Measurements from ENCODE around the gene CCDC142.

The CCDC142 gene, protein sequence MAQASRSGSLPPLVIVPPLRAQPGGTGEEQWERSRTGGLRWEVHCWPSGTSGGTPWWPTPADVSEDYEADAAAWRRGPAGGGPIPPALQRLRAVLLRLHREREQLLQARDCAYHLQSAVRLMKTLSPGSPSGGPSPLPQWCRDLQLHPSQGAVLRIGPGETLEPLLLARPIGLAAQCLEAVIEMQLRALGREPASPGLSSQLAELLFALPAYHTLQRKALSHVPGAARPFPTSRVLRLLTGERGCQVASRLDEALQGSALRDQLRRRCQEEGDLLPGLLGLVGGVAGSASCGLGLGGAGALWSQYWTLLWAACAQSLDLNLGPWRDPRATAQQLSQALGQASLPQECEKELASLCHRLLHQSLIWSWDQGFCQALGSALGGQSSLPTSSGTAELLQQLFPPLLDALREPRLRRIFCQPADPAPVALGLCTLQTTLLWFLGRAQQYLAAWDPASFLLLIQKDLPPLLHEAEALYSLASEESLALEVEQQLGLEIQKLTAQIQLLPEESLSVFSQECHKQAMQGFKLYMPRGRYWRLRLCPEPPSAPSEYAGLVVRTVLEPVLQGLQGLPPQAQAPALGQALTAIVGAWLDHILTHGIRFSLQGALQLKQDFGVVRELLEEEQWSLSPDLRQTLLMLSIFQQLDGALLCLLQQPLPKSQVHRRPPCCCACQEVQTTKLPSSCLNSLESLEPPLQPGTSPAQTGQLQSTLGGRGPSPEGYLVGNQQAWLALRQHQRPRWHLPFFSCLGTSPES

DNA sequence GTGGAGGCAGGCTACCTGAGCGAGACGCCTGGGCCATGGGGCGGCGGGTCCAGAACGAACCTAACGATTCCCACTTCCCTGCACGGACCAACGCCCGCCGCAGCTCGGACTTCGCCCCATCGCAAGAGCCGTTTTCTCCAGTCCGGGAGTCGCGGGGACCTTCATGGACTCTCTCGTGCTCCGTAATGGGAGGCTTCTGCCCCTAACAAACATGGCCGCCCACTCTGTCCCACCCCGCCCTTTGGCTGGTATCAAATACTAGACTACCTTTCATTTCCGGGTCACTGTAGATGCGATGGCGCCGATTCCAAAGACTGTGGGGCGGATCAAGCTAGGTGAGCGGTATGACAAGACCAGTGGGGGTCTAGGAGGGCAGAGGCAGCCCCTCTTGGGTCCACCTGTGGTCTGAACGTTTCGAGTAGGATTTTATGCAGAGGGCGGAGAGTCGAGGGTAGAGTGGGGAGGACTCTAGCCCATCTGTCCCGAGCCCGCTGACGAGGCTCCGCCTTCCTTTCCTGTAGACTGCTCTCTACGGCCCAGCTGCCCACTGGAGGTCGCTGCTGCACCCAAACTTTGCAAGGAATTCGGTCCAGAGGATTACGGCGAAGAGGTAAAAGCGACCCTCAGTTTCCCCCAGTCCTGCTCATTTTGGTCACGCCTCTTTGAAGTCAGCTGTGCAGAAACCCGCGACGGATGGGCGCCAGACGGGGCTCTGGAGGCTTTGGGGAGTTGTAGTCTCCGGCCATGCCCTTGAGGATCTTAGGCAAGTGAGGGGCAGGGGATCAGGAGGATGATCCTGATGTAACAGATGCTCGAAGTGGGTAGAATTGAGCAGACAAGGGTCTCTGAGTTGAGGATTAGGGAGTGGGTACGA is at the start of gene CCDC142, which contains the start of gene TTC31:
Gene CCDC142, minus strand, starts transcription at position 198 of the 874 bp plus-strand sequence. Its CDS starts 161 bp downstream, at position 37.
Gene TTC31, plus strand, starts transcription at position 281 of the 874 bp plus-strand sequence. Its CDS starts 15 bp downstream, at position 296.
- DNase-seq, result peak; percentile 94

DNA sequence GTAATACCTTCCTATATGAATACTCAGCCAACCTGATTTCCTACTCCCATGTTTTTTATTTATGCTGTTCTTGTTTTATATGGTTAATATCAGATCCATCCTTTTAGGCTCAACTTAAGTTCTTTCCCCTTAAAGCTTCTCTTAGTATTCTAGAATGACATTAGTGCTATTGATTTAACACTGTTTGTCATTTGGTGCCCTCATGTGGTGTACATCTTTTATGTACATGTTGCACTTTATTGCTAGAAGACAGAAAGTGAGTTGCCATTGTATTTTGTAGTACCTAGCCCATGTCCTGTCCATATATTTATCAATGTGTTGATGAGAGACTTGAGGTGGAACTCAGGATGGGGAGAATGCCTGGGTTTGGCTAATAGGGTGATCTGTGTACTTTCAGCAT is 49.4 kb upstream of the CCDC142 start:
- DNase-seq, result no peak

DNA sequence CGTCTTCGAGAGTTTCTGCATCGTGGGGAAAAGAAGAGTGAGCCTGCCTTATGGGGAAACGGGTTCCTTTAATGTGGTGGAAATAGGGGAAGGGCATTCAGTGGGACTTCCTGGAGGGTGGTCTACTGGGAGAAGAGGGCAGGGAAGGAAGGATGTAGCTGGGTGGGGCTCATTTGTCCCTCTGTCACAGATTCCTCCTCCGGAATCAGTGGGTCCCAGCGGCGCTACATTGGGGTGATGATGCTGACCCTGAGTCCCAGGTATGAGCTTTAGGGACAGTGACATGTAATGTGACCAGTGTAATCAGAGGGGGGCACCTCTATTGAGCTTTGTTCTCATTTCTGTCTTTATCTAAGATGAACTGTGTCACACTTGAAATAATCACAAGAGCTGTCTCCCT is 48.9 kb upstream of the CCDC142 start:
- DNase-seq, result no peak

DNA sequence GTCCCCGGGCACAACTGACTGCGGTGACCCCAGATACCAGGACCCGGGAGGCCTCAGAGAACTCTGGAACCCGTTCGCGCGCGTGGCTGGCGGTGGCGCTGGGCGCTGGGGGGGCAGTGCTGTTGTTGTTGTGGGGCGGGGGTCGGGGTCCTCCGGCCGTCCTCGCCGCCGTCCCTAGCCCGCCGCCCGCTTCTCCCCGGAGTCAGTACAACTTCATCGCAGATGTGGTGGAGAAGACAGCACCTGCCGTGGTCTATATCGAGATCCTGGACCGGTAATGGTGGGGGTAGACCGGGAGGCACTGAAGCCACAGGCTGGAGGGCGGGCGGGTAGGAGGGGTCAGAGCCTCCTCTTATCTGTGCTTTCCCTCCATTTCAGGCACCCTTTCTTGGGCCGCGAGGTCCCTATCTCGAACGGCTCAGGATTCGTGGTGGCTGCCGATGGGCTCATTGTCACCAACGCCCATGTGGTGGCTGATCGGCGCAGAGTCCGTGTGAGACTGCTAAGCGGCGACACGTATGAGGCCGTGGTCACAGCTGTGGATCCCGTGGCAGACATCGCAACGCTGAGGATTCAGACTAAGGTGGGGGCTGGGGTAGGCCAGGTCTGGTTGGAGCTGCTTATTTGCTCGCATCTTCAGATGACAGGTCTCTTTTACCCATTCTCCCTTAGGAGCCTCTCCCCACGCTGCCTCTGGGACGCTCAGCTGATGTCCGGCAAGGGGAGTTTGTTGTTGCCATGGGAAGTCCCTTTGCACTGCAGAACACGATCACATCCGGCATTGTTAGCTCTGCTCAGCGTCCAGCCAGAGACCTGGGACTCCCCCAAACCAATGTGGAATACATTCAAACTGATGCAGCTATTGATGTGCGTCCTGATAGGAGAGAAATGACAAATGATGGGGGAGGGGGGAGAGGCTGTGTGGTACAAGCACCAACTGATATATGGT is 47.7 kb upstream of the CCDC142 start:
- no peak for DNase-seq

DNA sequence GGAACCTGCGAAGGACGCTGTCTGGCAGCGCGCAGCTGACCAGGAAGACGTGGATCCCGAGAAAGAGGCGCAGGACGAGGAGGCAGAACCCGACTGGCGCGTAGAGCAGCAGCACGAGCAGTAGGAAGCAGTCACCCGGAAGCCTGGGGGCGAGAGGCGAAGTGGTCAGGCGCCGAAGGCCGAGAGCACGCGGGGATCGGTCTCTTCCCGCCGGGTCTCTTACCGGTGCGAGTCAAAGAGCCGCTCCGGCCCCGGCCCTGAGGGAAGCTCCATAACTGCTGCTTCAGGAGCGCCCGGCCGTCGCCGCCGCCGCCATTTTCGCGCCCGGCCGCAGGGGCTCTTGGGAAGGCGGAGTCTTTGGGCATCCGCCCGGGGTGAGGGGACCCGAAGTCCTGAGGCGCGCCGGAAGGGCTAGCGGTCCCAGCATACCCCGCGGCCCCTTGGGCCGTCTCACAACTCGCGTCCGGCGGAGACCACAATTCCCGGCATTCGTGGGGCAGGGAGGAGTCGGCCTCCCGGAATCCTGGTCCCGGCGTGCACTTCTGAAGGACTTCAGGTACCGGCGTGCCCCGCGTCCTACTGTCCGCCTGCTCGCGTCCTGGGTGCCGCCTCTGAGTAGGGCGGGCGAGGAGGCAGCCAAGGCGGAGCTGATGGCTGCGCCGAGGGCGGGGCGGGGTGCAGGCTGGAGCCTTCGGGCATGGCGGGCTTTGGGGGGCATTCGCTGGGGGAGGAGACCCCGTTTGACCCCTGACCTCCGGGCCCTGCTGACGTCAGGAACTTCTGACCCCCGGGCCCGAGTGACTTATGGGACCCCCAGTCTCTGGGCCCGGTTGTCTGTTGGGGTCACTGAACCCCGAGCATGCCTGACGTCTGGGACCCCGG is 46.8 kb upstream of the CCDC142 start, which contains the start of the genes AUP1 and HTRA2:
Gene AUP1, minus strand, starts transcription at position 350 of the 882 bp plus-strand sequence. Its CDS starts 77 bp downstream, at position 273.
Gene HTRA2, plus strand, starts transcription at position 577 of the 882 bp plus-strand sequence. Its CDS starts 74 bp downstream, at position 651.
- peak; percentile 93 for DNase-seq

DNA sequence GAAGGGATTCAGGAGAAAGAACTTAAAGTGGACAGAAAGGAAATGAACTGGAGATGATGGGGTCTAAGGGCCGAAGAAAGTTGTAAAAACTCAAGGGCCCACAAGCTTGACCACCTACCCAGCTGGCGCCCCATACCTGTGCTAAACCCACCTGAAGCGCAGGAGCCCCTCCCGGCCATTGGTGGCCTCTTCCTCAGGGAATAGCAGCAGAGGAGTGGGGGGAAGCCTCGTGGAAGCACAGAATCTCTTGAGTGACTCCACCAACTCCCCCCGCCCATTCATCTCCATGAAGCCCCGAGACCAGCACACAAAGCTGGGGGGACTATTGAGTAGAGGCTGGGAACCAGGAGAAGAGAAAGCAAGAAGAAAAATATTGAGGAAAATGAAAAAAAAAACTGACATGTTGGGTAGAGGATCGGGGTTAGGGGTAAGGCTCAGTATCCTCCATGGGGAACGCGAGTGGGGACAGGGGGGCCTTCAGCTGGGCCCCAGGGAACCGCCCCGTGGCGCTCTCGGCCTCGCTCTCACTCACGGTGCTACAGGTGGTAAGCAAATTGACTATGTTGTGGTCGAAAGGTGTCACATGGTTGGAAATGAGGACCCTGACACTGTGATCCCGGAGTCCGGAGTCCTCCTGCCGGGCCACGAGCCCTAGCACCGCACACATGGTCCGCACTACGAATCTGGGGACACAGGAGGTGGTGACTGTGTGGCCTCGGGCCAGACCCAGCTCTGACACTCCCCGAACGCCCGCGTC is 46.0 kb upstream of the CCDC142 start:
- DNase-seq, result no peak

DNA sequence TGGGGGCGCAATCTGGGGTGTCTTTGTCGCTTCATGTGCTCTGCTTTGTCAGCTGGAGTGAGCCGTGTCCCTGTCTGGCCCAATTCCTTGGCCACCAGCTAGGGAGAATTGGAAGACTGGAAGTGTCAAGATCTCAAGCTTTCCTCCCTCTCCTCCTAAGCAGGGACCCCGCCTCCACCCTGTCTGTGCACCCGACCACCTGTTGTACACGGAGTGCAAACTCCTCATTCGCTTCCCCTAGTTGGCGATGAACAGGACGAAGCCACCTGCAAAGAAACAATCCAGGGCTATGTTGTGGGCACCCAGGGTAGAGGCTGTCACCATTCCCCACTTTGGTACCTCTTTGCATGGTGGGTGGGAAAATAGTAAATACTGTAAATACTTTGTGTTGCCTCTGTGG is 44.9 kb upstream of the CCDC142 start:
- DNase-seq, result no peak

DNA sequence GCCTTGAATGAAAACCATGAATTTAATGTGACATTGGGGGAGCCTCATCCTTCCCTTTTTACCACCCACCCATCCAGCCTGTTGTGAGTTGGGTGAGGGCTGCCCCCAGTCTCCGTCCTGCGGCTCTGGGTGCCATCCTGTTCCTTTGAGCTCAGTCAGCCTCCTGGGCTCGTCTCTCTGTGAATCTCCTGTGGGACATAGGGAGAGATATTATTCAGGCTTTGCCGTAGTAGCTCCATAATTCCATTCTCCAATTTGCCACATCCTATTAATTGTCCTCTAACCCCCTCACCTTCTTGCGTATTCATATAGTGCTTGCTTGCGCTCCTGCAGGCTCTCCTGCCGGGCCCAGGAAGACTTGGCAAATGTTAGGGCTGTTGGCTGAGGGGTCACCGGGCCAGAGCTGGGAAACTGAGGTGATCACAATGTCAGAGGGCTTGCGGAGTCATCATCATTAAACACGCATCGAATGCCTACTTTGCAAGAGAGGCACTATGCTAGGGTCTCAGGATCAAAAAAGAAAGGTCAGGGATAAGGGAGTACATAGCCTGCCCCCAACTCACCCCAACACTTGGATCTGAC is 43.9 kb upstream of the CCDC142 start:
- no peak for DNase-seq

DNA sequence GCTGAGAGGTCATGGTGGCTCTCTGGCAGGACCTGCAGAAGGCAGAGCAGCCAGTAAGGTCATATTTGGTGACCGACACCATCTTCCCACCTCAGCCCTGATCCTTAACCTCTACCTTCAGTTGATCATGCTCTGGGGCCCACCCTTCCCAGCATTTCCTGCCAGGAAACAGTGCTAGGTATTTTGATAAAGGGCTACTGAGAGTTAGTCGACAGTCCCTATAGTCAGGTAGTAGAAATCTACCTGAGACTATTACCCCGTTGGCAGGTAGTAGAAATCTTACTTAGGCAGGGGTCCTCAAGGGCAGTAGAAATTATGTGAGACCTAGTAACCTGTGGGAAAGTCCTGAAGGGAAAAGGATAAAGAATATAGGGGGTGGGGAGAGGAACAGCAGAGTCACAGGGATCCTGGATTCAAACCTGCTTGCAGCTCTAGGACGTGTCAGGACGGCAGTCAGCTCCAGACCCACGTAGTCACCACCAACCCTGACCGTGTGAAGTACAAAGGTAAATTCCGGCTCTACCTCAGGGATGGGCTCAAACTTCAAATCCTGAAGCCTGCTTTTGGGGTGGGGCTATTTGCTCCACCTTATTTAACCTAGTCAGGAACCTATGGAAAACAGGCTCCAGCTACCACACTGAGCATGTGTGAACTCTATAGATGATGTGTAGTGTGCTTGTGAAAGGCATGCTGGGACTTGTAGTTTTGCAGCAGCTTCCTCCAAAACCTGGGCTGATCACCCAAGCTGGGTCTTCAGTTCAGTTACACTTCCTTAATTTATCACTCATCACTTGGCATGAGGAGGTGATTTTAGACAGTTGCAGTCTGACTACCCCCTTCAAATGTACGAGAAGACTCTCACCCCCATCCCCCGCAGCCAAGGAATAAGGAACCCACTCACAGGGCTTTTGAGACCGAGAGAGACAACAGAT is 43.2 kb upstream of the CCDC142 start, which contains the start of gene DQX1:
Gene DQX1, minus strand, starts transcription at position 515 of the 932 bp plus-strand sequence. Its CDS starts 502 bp downstream, at position 13.
- no peak for DNase-seq

DNA sequence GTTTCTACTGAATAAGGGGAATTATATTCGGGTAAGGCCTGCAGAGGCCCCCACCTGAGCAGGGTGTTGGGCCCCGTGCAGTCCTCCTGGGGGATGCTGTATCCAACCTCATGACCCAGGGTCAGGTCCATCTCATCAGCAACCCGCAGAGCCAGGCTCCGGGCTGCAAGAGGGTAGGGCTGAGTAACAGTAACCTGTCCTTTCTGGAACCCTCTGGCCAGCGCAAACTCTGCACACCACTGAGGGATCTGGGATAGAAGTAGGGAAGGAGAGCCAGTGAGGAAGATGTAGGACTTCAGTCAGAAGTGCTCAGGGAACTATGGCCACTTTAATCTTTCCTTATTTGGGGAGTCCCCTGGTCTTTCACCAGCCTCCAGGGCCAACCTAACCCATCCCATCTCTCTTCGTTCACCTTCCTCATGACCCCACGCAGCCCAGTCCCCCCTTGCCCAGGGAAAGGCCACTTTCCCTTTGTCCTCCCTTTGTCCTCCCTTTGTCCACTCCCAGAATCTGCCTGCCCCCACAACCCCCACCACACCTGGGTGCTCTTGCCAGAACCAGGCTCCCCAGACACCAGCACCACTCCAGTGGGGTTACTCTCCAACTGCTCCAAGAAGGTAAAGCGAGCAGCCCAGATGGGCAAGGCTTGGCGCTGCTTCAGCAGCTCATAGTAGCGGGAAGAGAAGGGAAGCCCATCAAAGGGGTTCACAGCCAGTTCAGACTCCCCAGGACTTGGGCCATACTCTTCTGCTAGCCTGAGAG is 42.3 kb upstream of the CCDC142 start:
- no peak for DNase-seq

DNA sequence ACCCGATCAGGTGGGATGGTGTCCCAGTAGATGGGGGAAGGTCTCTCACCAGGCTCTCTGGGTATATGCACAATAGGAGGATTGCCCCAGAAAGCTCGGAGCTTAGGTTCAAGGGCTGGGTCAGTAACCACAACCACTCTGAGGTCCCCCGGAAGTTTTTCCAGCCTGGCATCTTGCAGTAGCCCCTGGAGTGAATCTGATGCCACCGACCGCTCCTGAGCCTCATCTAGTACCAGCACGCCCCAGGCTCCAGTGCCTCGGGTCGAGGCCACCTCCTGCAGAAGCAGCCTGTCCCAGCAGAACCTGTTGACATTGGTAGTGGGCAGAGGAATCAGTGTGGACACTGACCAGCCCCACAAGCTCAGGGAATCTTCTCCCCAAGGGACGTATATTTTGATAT is 41.2 kb upstream of the CCDC142 start:
- DNase-seq, result no peak

DNA sequence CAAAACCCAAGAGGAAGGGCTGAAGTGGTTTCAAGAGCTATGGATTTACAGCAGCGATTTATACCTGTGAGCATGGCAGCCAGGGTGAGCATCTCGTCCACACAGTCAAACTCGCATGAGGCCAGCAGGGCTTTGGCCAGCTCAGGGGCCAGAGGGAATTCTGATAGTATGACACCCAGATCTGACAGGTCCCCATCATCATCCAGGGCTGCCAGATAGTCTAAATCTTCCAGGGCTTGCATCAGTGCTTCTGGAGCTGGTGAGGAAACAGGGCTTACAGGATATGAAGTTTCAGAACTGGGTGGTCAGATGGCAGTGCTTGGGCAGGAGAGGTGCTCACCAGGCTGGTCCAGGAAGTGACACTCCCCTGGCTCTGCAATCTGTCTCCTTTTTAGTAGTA is 39.7 kb upstream of the CCDC142 start:
- DNase-seq, result no peak

DNA sequence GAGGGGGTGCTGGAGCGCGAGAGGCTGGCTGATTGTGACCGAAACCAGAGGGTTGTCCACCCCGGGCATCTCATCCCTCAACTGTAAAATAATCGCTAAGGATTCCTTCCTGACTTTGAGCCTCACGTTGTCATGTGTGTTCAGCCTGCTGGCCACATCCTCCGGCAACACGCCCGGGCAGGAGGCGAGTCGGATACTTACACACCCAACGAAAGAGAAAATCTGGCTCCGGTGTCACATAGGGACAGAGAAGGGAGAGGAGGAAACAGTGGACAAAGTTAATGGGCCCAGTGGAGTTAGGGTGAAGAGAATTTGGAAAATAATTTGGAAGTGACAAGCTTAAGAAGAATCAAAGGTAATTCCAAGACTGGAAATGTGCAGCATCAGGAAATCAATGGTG is 33.9 kb upstream of the CCDC142 start:
- DNase-seq, result no peak

DNA sequence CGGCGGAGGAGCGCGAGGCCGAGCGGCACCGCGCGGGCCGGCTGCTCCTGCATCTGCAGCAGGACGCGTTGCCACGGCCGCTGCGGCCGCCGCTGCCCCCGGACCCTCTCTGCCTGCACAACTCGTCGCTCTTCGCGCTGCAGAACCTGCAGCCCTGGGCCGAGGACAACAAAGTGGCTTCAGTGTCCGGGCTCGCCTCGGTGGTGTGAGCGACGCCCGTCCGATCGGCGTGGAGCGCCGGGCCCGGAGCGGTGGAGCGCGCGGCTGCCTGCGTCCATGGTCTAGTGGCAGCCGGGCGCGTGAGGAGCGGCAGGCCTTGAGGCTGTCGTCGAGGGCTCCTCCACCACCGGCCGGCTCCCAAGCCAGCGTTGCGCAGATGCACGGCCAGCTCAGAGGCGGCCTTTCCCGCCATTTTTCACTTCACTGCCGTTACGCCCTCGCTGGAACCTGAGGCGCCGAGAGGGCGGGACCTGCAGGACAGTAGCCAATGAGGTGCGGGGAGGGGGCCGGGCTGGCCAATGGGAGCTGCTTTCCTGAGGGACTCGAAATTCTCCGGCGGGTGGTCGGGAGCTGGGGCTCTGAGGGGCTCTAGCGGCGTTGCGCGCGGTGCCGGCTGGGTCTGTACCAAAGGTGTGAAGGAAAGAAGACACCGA is 33.3 kb upstream of the CCDC142 start:
- DNase-seq, result no peak

DNA sequence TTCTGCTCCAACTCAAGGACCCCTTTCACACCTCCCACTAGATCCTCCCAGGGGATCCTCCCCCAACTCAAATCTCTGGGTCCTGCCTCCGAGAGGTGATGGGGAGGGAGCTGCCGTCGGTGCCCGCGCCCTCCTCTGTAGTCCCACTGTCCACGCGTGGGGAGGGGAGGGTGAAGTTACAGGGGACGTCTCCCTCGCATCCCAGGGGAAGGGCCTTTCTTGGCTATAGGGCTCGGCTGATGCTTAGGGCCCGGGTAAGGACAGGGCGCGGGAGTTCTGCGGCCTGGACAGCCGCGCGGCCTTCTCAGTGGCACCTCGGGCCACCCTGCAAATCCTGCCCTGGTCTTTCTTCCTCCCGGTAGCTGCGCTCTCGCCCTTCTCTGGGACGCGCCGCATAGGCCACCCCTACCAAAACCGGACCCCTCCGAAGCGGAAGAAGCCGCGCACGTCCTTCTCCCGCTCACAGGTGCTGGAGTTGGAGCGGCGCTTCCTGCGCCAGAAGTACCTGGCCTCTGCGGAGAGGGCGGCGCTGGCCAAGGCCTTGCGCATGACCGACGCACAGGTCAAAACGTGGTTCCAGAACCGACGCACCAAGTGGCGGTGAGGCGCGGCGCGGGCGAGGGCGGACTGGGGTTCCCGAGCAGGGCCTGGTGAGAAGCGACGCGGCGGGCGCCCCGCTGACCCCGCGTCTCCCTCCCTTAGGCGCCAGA is 32.6 kb upstream of the CCDC142 start:
- DNase-seq, result no peak

Data from NCI-H1092 treated with DMSO at 0.1 percent for 48 hours (cell line).